Activated CD4-positive, alpha-beta T cell treated with anti-CD3 and anti-CD28 coated beads, Interleukin-2, amount 50 U/mL, for 48 hours (primary cell): Measurements from ENCODE around the gene FGF12.
"Not testable (repeated sequence)": the region's sequence is repeated elsewhere in the genome, so short reads cannot be mapped to it uniquely, and the experiment has no call there.

Source experiments
- DNase-seq, 2 experiments: peaks; one replicate each; pipeline ENCODE4 v3.0.0-alpha.2; 2020

FGF12 gene

DNA sequence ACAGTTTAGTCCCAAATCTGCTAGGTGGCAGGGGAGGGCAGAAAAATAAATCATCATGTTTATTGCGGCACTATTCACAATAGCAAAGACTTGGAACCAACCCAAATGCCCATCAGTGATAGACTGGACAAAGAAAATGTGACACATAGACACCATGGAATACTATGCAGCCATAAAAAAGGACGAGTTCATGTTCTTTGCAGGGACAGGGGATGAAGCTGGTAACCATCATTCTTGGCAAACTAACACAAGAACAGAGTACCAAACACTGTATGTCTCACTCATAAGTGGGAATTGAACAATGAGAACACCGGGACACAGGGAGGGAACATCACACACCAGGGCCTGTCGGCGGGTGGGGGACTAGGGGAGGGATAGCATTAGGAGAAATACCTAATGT lies 150.6 kb downstream of the FGF12 start:
- not testable (repeated sequence) for DNase-seq

DNA sequence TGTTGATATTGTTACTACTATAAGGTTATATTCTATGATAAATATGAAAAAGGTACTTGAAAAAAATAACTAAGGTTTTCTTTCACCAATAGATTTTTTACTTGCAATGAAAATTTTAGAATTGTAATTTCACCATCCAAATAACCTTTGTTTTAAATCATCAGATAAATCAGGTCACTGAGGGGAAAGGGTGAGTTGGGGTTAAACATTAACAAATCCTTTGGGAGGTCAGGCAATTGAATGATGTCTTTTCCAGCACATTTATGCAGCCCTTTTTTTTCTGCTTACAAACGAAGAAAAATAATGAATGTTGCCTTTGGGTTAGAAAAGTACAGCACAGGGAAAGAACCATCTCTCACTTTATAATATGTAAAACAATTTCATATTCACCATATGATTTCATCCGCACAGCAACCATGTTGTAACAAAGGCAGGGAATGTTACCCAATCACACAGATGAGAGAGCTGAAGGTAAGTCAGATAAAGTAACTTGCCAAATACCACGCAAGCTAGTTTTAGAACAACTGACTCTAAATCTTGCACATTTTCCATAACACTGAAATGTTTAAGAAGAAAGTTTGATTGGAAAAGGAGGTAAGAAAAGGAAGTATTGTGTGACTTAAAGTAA lies 151.3 kb downstream of the FGF12 start:
- no peak for DNase-seq

DNA sequence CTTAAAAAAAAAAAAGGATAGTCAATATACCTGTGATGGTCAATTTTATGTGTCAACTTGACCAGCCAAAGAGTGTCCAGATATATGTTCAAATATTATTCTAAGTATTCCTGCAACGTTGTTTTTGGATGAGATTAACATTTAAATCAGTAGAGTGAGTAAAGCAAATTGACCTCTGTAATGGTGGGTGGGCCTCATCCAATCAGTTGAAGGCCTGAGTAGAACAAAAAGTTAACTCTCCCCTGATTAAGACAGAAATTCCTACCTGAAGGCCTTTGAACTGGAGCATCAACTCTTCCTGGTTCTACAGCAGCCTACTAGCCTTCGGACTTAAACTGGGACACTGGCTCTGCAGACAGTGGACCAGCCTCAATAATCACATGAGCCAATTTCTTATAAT lies 154.1 kb downstream of the FGF12 start:
- DNase-seq = no peak

GRCh38 chr3:192570821-192571791 lies 156.2 kb downstream of the FGF12 start:
- no peak for DNase-seq

DNA sequence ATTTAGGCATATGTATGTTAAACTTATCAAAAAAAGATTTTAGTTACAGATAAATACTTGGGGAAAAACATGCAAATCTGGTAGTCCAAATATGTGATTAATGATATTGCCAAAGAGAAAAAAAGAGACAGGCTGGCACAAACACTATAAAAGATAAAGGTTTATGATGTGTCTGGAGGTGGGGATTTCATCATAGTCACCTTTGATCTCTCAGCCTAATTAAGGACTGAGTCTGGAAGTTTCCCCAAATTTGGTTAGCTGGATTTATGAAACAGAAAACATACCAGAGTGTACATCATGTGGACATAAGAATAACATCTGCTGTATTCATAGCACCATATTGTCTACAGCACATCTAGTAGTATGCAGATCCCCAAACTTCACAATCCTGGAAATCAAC lies 157.0 kb downstream of the FGF12 start:
- DNase-seq = no peak

DNA sequence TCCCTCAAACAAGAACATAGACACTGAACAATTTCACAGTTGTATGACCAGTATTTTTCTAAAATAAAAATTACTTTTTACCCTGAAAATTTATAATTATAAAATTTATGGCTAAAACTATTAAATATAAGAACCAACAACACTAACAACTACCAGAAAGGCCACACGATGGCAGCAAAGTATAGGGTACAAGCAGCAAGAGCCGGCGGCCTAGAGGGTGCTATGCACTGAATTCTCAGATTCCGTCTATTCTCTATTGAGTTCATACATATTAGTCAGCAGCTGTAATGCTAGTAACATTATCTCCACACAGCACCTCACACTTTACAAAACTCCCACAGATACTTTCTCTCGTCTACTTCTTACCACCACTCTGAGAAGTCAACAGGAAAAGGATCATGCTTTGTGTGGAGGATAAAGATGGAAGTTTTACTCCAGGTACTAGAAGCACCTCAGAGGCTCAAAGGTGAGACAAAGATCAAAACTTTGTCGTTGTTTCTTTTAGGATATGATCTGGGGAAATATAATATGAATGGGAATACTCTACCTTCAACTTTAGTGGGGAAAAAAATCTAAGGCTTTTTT lies 160.5 kb downstream of the FGF12 start:
- peak; percentile 66 to 75 for DNase-seq

DNA sequence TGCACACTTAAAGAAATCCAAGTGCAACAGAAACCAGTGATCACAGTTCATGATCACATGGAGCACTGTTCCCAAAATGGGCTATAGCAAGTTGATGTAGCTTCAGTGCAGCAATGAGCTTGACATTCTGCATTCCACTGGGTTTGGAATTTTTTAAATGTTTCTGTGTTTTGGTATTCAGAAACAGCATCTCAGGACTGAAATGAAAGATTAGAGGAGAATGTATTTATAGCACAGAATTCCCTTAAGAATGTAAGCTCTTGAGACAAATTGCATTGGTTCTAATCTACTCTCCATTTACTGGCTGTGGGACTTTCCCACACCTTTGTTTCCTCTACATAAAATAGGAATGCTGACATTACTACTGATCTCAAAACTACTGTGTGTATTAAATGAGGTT lies 162.7 kb downstream of the FGF12 start:
- DNase-seq = no peak

DNA sequence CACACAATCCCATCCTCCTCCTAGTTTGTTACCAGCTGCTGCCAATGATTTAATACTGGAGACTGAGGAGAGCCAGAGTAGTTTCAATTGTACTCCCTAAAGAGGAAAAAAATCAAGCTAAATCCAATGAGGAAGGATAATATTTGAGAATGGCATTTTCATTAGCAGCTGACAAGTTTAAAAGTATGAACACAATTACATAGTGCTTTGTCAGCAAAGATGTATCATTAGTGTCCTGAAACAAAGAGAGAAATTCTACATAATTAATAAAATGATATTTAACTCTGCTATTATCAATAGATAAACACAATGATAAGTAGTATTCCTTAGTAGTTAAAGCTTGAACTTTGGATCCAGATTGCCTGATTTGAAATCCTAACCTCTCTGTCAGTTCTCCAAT lies 163.9 kb downstream of the FGF12 start:
- DNase-seq = no peak

GRCh38 chr3:192553707-192554106 lies 173.6 kb downstream of the FGF12 start:
- no peak for DNase-seq

DNA sequence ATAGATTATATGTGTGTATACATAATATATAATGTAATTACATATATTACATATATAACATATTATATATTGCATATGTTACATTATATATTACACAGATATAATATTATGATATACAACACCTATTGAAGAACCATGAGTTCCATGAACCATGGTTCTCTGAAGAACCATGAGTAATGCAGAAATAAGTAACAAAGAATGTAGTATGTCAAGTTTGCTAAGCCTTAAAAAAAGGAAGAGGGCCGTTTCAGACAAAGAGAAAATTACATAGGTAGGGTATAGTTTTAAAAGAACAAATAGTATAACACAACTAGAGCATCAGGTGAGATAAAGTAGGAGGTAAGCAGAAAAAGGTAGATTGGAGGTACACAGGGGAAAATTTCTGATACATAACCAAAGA lies 177.0 kb downstream of the FGF12 start:
- no peak for DNase-seq

DNA sequence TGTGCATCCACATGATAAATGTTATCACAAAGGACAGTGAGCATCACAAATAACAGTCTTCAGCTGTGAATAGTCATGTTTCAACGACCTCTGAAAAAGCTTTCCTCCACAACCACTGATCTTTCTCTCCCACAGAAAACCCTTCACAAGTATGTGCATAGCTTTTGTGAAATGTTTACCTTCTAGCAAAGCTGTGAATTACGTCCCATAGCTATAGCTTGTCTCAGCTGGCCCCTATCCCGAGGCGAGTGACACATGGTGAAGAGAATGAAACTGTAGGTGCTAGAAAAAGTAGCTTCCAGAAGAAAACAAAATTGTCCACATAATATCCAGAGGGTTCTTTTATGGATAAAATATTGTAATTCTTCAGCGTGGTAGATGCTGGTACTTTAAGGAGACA lies 182.0 kb downstream of the FGF12 start:
- no peak for DNase-seq

- no peak for DNase-seq
Observed at GRCh38 chr3:192543163-192543562, 184.2 kb downstream of the FGF12 start.

- DNase-seq = no peak
Observed at GRCh38 chr3:192516820-192517219, 210.5 kb downstream of the FGF12 start.

DNA sequence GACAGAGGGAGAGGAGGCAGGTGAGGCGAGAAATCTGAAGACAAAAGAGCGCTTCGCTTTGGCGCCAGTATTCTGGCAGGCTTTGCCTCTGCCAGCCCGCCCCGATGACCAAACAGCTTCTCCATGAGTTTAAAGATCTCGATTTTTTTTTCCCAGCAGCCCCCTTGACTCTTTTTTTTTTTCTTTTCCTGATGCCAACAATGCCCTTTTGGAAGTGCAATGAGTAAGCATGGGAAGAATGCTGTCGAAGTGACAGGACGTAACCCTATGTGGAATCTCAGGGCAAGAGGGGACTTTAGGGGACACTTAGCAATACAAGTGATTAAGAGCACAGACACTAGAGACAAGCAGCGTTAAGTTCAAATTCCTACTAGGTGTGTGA lies 211.7 kb downstream of the FGF12 start:
- DNase-seq = no peak

DNA sequence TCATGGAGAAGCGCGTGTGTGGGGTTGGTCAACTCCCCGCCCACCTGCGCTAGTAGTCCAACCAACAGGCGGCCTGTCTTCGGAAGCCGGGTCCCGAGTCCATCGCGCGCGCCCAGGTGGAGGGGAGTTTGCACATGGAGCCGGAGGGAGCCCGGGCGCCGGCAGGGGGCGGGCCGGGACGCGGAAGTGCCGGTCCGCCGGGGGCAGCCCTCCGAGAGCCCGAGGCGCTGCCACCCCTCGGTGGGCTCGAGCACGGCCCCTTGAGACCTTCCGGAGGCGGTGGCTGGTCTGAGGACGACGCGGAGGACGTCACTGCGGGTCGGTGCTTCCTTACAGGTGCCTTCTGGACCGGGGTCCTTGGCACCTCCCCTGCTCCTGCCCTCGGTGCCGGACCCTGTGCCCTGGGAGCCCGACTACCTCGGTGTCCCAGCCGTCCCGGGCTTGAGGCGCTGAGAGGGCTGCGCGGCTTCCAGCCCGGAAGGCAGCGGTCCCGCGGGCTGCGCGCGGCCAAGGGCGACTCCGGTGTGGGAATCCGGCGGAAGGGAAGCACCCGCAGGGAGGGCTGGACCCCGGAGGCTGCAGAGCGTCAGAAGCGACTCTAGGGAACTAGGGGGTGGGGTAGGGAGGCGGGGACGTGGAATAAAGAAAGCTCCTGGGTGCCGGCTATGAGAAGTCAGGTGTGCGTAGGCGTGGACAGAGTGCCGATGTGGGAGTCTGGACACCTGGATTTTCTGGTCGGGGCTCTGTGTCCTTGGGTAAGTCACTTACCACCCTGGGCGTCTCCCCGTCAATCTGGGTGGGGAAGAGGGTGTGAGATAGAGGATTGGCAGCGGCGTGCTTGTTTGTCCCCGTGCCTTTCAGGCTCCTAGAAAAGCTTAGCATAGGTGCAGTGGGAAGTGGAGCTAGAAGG lies 212.3 kb downstream of the FGF12 start:
- no peak for DNase-seq

DNA sequence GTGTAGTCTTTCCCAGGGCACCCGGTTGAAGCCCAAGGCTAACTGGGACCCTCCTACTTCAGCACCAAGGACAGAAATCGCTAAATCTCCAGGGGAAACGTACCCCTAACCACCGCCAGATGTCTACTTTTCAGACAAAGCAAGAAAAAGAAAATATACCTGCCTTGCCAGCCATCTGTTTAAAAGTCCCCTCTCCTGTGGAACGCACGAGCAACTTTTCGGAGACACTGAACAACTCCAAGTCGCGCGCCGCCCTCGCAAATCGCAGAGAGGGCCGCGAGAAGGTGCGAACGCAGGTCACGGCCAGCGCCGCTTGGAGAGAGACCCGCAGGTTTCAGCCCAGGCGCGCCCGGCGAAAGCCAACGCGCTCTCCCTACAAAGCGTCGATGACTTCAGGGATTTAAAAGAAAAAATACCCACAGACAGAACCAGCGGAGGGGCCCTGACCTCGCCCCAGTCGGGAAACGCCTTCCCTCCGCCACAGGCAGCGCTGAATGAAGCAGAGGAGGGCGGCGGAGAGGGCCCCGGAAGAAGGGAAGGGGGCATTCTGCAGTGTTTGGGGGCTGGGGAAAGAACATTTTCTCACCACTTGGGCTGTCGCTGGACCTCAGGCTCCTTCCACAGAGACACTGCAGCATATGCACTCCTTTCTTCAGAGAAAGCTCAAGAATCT lies 213.1 kb downstream of the FGF12 start:
- DNase-seq = no peak

DNA sequence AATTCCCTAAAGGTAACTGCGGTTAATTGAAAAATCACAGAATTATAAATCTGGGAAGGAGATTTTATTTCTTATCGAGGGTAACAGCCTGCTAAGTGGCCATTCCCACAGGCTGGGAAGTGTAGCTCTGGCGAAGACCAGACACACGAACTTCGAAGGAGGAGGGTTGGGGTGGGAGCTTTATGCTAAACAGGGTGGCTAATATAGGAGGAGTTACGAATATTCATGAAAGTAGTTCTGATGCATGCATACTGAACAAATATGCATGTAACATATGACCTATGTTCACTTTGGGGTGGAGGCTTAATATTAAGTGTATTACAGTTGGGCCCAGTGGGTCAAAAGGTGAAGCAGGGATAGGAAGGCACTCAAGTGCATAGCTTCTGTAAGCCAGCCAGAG lies 221.6 kb downstream of the FGF12 start:
- no peak for DNase-seq

- no peak for DNase-seq
Observed at GRCh38 chr3:192501401-192501800, 225.9 kb downstream of the FGF12 start.

GRCh38 chr3:192496905-192497587 lies 230.3 kb downstream of the FGF12 start:
- DNase-seq = no peak

GRCh38 chr3:192494174-192494573 lies 233.2 kb downstream of the FGF12 start:
- DNase-seq = no peak

DNA sequence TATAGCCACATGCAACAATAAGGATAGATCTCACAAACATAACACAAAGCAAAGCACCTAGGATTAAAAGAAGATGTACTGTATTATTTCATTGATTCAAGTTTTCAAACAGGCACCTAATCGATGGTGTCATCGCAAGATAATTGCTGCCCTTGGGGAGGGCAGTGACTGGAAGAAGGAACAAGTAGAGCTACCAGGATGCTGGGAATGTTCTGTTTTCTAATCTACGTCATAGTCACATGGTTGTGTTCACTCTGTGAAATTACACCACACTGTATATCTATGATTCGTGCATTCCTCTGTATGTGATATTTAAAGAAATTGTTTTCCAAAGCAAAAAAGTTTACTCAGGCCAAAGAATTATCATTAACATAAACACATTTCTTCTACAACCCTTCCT lies 236.6 kb downstream of the FGF12 start:
- DNase-seq = no peak

- DNase-seq = no peak
Observed at GRCh38 chr3:192489579-192489978, 237.8 kb downstream of the FGF12 start.
